K562 (cell line): Measurements from ENCODE around the gene FKBP2. TPM values are rescaled to one million over a fixed set of nuclear protein-coding genes. Genes with fewer than 3 reads are reported as not detected.
A peak's percentile ranks its signal among the peaks of the same experiment; 100 is the strongest.

Experiments
- CAMTA2 ChIP-seq: fragments of 250-450 bp; sonication (Bioruptor Pico); conservative IDR thresholded peaks from 2 replicates; pipeline ENCODE4 v1.5.1; 2022
- MCM2 ChIP-seq: fragments of 450-650 bp; IDR thresholded peaks from 2 replicates; pipeline ENCODE4 v1.6.1; 2017; ENCODE audit warnings: low read depth, mild to moderate bottlenecking
- POU5F1 ChIP-seq: fragments of 150-350 bp; IDR thresholded peaks from 2 replicates; pipeline ENCODE4 v1.6.1; 2014; ENCODE audit warnings: borderline replicate concordance, low read length, low read depth, mild to moderate bottlenecking; ENCODE audit not compliant: partially characterized antibody
- RBM25 ChIP-seq: fragments of 200-400 bp; formaldehyde crosslinking; IDR thresholded peaks from 2 replicates; pipeline ENCODE4 v1.6.1; 2018; ENCODE audit warnings: low read length, low read depth, moderate library complexity; ENCODE audit not compliant: severe bottlenecking
- SMARCC2 ChIP-seq: fragments of 450-650 bp; IDR thresholded peaks from 2 replicates; pipeline ENCODE4 v1.6.1; 2017; ENCODE audit warnings: antibody characterized with exemption, moderate library complexity, mild to moderate bottlenecking, low read depth
- SRSF3 ChIP-seq: fragments of 200-400 bp; formaldehyde crosslinking; IDR thresholded peaks from 2 replicates; pipeline ENCODE4 v1.6.1; 2016; ENCODE audit warnings: mild to moderate bottlenecking, low read length, moderate library complexity; ENCODE audit not compliant: insufficient read depth
- ZKSCAN1 ChIP-seq: fragments of 150-350 bp; IDR thresholded peaks from 2 replicates; pipeline ENCODE4 v1.6.1; 2016; ENCODE audit warnings: low read depth, low read length
- ZNF212 ChIP-seq: fragments of 450-650 bp; formaldehyde crosslinking; IDR thresholded peaks from 2 replicates; pipeline ENCODE4 v1.4.0; 2020; ENCODE audit warnings: mild to moderate bottlenecking
- polyA plus RNA-seq, 8 experiments: library from polyadenylated mRNA; depleted of rRNA in 4 of 8; stranded (reverse) in 5 of 8; unstranded in 3 of 8; fragments of >200 nt; fragmentation: Nextera tagmentation in 2 of 8; fragmentation: Illumina TruSeq in 1 of 8; extraction: Ambion mirVana in 2 of 8; extraction: Trizol in 1 of 8; gene quantifications; 2 replicates each; pipeline versions ENCODE4 v1.2.1 to v1.2.3, GENCODE V29; 2011 to 2014; ENCODE audit warnings: inconsistent platforms in 1 of 8, missing spikeins in 1 of 8
- total RNA-seq, 7 experiments: library from RNA; depleted of rRNA in 6 of 7; stranded (reverse); fragments of >200 nt in 6 of 7; fragmentation: Illumina TruSeq in 2 of 7; extraction: Trizol in 2 of 7; gene quantifications; 2 replicates each; pipeline versions ENCODE4 v1.2.1 to v1.2.3, GENCODE V29; 2011 to 2021; ENCODE audit warnings: low replicate concordance in 1 of 7
- TF ChIP-seq, protein P1 (sequence below): sonication (generic); formaldehyde crosslinking; IDR thresholded peaks from 2 replicates; pipeline ENCODE4 v1.8.0; 2022; ENCODE audit warnings: missing genetic modification reagents, mild to moderate bottlenecking, moderate library complexity, borderline replicate concordance
- TF ChIP-seq, protein P2 (sequence below): fragments of 450-650 bp; IDR thresholded peaks from 2 replicates; pipeline ENCODE4 v1.6.1; 2016; ENCODE audit warnings: mild to moderate bottlenecking, moderate library complexity
- TF ChIP-seq, protein P3 (sequence below): fragments of 450-650 bp; formaldehyde crosslinking; IDR thresholded peaks from 2 replicates; pipeline ENCODE4 v1.4.0; 2022; ENCODE audit warnings: missing genetic modification characterization
- TF ChIP-seq, protein P4 (sequence below): sonication (generic); formaldehyde crosslinking; IDR thresholded peaks from 2 replicates; pipeline ENCODE4 v1.9.0; 2022; ENCODE audit warnings: mild to moderate bottlenecking, missing genetic modification reagents

The FKBP2 gene
- total and polyA plus RNA-seq, 9 of the 15 experiments (the other 6 are each of a cell fraction or from before 2014, with no cell fraction given): 3.5 to 151 (median 58.1) TPM

DNA sequence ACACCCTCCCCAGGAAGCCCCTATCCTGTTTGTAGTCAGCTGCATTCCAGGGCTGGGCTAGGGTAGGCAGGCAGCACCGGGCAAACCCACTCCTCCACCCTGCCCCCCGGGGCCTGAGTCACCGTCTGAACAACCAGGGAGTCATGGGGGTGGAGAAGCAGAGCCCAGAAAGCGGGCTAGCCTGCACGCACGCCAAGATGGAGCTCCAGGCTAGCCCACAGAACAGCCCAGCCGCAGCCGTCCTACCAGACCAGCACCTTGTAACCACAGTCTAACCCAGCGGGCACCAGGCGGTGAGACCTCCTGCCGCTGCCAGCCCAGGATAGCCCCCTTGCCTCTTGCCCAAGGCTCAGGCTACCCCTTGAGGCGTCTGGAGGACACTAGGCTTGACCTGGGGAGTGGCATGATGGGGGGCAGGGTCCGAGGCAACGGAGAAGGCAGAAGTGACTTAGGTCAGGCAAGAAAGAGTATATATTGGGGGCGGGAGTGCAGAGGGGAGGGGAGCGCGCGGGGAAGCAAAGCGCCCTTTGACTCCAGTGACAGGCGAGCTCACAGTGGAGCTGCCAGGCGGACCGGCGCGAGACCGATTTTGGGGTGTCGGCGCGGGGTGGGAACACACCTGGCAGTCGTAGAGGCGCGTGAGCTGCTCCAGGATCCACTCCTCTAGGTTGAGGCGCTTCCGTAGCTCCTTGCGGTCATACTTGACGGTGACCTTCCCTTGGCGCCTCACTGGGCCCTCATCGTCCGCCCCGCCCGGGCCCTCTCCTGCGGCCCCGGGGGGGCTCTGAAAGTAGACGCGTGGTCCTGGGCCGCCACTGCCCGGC is 5.1 kb downstream of the FKBP2 start (continued):
- TF ChIP-seq, protein P1, sequence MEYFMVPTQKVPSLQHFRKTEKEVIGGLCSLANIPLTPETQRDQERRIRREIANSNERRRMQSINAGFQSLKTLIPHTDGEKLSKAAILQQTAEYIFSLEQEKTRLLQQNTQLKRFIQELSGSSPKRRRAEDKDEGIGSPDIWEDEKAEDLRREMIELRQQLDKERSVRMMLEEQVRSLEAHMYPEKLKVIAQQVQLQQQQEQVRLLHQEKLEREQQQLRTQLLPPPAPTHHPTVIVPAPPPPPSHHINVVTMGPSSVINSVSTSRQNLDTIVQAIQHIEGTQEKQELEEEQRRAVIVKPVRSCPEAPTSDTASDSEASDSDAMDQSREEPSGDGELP (CRISPR knock-in tag): peak; percentile 65; the same call in 1 of the 2 replicates
- TF ChIP-seq ZNF212 (CRISPR knock-in tag): no peak
- no peak for TF ChIP-seq ZKSCAN1
- TF ChIP-seq RBM25: no peak
- no peak for TF ChIP-seq MCM2
- no peak for TF ChIP-seq POU5F1
- TF ChIP-seq, protein P2, sequence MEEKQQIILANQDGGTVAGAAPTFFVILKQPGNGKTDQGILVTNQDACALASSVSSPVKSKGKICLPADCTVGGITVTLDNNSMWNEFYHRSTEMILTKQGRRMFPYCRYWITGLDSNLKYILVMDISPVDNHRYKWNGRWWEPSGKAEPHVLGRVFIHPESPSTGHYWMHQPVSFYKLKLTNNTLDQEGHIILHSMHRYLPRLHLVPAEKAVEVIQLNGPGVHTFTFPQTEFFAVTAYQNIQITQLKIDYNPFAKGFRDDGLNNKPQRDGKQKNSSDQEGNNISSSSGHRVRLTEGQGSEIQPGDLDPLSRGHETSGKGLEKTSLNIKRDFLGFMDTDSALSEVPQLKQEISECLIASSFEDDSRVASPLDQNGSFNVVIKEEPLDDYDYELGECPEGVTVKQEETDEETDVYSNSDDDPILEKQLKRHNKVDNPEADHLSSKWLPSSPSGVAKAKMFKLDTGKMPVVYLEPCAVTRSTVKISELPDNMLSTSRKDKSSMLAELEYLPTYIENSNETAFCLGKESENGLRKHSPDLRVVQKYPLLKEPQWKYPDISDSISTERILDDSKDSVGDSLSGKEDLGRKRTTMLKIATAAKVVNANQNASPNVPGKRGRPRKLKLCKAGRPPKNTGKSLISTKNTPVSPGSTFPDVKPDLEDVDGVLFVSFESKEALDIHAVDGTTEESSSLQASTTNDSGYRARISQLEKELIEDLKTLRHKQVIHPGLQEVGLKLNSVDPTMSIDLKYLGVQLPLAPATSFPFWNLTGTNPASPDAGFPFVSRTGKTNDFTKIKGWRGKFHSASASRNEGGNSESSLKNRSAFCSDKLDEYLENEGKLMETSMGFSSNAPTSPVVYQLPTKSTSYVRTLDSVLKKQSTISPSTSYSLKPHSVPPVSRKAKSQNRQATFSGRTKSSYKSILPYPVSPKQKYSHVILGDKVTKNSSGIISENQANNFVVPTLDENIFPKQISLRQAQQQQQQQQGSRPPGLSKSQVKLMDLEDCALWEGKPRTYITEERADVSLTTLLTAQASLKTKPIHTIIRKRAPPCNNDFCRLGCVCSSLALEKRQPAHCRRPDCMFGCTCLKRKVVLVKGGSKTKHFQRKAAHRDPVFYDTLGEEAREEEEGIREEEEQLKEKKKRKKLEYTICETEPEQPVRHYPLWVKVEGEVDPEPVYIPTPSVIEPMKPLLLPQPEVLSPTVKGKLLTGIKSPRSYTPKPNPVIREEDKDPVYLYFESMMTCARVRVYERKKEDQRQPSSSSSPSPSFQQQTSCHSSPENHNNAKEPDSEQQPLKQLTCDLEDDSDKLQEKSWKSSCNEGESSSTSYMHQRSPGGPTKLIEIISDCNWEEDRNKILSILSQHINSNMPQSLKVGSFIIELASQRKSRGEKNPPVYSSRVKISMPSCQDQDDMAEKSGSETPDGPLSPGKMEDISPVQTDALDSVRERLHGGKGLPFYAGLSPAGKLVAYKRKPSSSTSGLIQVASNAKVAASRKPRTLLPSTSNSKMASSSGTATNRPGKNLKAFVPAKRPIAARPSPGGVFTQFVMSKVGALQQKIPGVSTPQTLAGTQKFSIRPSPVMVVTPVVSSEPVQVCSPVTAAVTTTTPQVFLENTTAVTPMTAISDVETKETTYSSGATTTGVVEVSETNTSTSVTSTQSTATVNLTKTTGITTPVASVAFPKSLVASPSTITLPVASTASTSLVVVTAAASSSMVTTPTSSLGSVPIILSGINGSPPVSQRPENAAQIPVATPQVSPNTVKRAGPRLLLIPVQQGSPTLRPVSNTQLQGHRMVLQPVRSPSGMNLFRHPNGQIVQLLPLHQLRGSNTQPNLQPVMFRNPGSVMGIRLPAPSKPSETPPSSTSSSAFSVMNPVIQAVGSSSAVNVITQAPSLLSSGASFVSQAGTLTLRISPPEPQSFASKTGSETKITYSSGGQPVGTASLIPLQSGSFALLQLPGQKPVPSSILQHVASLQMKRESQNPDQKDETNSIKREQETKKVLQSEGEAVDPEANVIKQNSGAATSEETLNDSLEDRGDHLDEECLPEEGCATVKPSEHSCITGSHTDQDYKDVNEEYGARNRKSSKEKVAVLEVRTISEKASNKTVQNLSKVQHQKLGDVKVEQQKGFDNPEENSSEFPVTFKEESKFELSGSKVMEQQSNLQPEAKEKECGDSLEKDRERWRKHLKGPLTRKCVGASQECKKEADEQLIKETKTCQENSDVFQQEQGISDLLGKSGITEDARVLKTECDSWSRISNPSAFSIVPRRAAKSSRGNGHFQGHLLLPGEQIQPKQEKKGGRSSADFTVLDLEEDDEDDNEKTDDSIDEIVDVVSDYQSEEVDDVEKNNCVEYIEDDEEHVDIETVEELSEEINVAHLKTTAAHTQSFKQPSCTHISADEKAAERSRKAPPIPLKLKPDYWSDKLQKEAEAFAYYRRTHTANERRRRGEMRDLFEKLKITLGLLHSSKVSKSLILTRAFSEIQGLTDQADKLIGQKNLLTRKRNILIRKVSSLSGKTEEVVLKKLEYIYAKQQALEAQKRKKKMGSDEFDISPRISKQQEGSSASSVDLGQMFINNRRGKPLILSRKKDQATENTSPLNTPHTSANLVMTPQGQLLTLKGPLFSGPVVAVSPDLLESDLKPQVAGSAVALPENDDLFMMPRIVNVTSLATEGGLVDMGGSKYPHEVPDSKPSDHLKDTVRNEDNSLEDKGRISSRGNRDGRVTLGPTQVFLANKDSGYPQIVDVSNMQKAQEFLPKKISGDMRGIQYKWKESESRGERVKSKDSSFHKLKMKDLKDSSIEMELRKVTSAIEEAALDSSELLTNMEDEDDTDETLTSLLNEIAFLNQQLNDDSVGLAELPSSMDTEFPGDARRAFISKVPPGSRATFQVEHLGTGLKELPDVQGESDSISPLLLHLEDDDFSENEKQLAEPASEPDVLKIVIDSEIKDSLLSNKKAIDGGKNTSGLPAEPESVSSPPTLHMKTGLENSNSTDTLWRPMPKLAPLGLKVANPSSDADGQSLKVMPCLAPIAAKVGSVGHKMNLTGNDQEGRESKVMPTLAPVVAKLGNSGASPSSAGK: no peak
- no peak for TF ChIP-seq SRSF3
- no peak for TF ChIP-seq SMARCC2
- no peak for TF ChIP-seq CAMTA2 (CRISPR knock-in tag)
- TF ChIP-seq, protein P3, sequence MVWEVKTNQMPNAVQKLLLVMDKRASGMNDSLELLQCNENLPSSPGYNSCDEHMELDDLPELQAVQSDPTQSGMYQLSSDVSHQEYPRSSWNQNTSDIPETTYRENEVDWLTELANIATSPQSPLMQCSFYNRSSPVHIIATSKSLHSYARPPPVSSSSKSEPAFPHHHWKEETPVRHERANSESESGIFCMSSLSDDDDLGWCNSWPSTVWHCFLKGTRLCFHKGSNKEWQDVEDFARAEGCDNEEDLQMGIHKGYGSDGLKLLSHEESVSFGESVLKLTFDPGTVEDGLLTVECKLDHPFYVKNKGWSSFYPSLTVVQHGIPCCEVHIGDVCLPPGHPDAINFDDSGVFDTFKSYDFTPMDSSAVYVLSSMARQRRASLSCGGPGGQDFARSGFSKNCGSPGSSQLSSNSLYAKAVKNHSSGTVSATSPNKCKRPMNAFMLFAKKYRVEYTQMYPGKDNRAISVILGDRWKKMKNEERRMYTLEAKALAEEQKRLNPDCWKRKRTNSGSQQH (CRISPR knock-in tag): no peak
- TF ChIP-seq, protein P4, sequence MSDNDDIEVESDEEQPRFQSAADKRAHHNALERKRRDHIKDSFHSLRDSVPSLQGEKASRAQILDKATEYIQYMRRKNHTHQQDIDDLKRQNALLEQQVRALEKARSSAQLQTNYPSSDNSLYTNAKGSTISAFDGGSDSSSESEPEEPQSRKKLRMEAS (CRISPR knock-in tag): no peak
